Panc1 (cell line): ENCODE data around the gene PER2. TPM values are rescaled to one million over a fixed set of nuclear protein-coding genes. Genes with fewer than 3 reads are reported as not detected.

ENCODE experiments used
- ATAC-seq: fragments of 200-7000 bp; cut with Tn5 transposase; 2 replicates; pipeline ENCODE4 v1.9.1; 2020; ENCODE audit warnings: mild to moderate bottlenecking, moderate library complexity
- BruUV-seq: library from RNA; stranded (reverse); fragments of 400-500 nt; replicated peaks from 2 replicates; lab custom pipeline; 2021; lab: Mats Ljungman, UMichigan
- CTCF ChIA-PET: fragments of 300-600 bp; sonication (Branson Sonifier 250); formaldehyde crosslinking; loops from one replicate; lab custom pipeline; 2022; ENCODE audit warnings: antibody characterized with exemption; lab: Charles Lee
- POLR2A ChIA-PET: fragments of 300-600 bp; sonication (Branson Sonifier 250); formaldehyde crosslinking; loops from one replicate; lab custom pipeline; 2022; ENCODE audit warnings: antibody characterized with exemption; lab: Charles Lee
- DNase-seq: peaks from one replicate; pipeline ENCODE4 v3.0.0-alpha.2; 2010; ENCODE audit warnings: low read depth, low spot score
- H3K27ac ChIP-seq: 2 replicates; pipeline ENCODE4 v1.5.1; 2011; ENCODE audit warnings: mild to moderate bottlenecking, low read length, inconsistent platforms
- H3K27me3 ChIP-seq: fragments of 200-500 bp; sonication (Bioruptor generic); 2 replicates; pipeline ENCODE4 v1.6.0; 2014; ENCODE audit warnings: low read length, inconsistent platforms; ENCODE audit not compliant: control insufficient read depth, insufficient read depth
- H3K36me3 ChIP-seq: fragments of 200-500 bp; sonication (Bioruptor generic); 2 replicates; pipeline ENCODE4 v1.5.1; 2014; ENCODE audit warnings: inconsistent platforms, mild to moderate bottlenecking, low read length, moderate library complexity; ENCODE audit not compliant: control insufficient read depth, insufficient read depth
- H3K4me1 ChIP-seq: 2 replicates; pipeline ENCODE4 v1.5.1; 2011; ENCODE audit warnings: inconsistent platforms, mild to moderate bottlenecking, low read length, moderate library complexity; ENCODE audit not compliant: control insufficient read depth, insufficient read depth
- H3K4me3 ChIP-seq, 2 experiments: 2 replicates each; pipeline ENCODE4 v1.5.1; 2011 to 2012; ENCODE audit warnings: low read depth in 2 of 2, low read length in 2 of 2, mild to moderate bottlenecking in 2 of 2, inconsistent platforms in 1 of 2, moderate library complexity in 1 of 2
- H3K9me3 ChIP-seq: fragments of 200-500 bp; sonication (Bioruptor generic); 2 replicates; pipeline ENCODE4 v1.5.1; 2014; ENCODE audit warnings: low read depth, mild to moderate bottlenecking, inconsistent platforms, low read length, moderate library complexity; ENCODE audit not compliant: control insufficient read depth, insufficient read depth
- POLR2AphosphoS5 ChIP-seq: IDR thresholded peaks from 2 replicates; pipeline ENCODE4 v1.6.1; 2012; ENCODE audit warnings: mild to moderate bottlenecking, low read depth, low read length, moderate library complexity
- SIN3A ChIP-seq: IDR thresholded peaks from 2 replicates; pipeline ENCODE4 v1.6.1; 2012; ENCODE audit warnings: low read depth, mild to moderate bottlenecking, low read length, moderate library complexity, borderline replicate concordance; ENCODE audit not compliant: insufficient read depth
- TCF7L2 ChIP-seq: IDR thresholded peaks from 2 replicates; pipeline ENCODE4 v1.6.1; 2011; ENCODE audit warnings: mild to moderate bottlenecking, low read depth, low read length, inconsistent platforms
- in situ Hi-C: cut with HindIII; loops from 2 replicates; pipeline ENCODE4 v1.10.0; 2016; ENCODE audit warnings: low sequenced_read_pairs, low pct_unique_long_range_greater_than_20kb
- intact Hi-C: fragments of 100-400 bp; cut with micrococcal nuclease; formaldehyde crosslinking; loops from one replicate; pipeline ENCODE4 v1.10.0; 2022; ENCODE audit not compliant: unreplicated experiment
- total RNA-seq: library from RNA; stranded (reverse); gene quantifications from one replicate; pipeline ENCODE4 v1.2.1, GENCODE V29; 2021; ENCODE audit not compliant: unreplicated experiment
- TF ChIP-seq, protein P1 (sequence below), 2 experiments: IDR thresholded peaks; 2 replicates each; pipeline ENCODE4 v1.6.1; 2011 to 2012; ENCODE audit warnings: low read depth in 2 of 2, control low read depth in 1 of 2, low read length in 1 of 2, mild to moderate bottlenecking in 1 of 2, moderate library complexity in 1 of 2; ENCODE audit not compliant: insufficient read depth in 1 of 2
- TF ChIP-seq, protein P2 (sequence below): fragments of 450-650 bp; IDR thresholded peaks from 2 replicates; pipeline ENCODE4 v1.5.1; 2017; ENCODE audit warnings: mild to moderate bottlenecking

The PER2 gene
- total RNA-seq, 1 experiment from 2014 or later, result 9.9 TPM

DNA sequence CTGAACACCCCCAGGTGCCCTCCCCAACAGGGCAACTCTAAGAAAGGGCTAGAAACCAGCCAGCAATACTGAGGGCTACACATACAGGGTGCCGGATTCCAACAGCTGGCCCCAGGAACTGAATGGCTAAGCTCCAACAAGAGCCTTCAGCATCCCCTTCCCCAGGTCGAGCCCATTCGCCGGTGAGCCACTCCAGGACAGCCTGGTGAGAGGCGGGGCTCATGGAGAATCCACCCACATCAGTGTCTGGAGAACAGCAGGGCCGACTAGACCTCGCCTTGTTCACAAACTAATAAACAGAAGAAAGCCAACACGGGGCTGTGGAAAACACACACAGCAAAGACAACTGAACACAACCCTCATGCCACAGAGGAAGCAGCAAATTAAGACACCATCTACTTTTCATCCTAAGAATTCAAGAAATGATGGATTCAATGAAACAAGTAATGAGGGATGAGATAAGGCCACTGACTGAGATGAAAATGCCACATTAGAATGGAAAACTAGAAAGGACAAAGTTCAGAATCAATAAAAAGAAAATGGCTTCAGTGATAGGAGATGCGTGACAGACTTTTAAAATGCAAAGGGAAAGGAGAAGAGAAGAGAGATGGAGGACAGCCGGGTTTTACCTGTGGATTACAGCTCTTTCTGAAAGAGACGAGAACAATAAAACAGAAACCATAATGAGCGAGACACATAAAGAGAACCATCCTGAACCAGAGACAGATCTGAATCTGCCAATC lies 8.2 kb downstream of the PER2 start:
- Histone ChIP-seq H3K4me1 (peaks cover 8% of the 10 kb centered on the region), H3K36me3 (no peaks in the 10 kb centered on the region), H3K27ac (no peak overlapping the region), H3K27me3 (no peaks in the 10 kb centered on the region), H3K4me3 (no peak overlapping the region), H3K9me3 (no peaks in the 10 kb centered on the region)
- POLR2A ChIA-PET, result no interaction called here
- in situ Hi-C loops, result no loop called here
- TF ChIP-seq POLR2AphosphoS5 (no peak), TCF7L2 (no peak)
- TF ChIP-seq, protein P1, sequence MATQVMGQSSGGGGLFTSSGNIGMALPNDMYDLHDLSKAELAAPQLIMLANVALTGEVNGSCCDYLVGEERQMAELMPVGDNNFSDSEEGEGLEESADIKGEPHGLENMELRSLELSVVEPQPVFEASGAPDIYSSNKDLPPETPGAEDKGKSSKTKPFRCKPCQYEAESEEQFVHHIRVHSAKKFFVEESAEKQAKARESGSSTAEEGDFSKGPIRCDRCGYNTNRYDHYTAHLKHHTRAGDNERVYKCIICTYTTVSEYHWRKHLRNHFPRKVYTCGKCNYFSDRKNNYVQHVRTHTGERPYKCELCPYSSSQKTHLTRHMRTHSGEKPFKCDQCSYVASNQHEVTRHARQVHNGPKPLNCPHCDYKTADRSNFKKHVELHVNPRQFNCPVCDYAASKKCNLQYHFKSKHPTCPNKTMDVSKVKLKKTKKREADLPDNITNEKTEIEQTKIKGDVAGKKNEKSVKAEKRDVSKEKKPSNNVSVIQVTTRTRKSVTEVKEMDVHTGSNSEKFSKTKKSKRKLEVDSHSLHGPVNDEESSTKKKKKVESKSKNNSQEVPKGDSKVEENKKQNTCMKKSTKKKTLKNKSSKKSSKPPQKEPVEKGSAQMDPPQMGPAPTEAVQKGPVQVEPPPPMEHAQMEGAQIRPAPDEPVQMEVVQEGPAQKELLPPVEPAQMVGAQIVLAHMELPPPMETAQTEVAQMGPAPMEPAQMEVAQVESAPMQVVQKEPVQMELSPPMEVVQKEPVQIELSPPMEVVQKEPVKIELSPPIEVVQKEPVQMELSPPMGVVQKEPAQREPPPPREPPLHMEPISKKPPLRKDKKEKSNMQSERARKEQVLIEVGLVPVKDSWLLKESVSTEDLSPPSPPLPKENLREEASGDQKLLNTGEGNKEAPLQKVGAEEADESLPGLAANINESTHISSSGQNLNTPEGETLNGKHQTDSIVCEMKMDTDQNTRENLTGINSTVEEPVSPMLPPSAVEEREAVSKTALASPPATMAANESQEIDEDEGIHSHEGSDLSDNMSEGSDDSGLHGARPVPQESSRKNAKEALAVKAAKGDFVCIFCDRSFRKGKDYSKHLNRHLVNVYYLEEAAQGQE (IDR thresholded peaks at IDR 0.05; ENCODE audit: insufficient read depth in 1 of 2, low read depth in 2 of 2, low read length in 1 of 2), result no peak
- TF ChIP-seq, protein P2, sequence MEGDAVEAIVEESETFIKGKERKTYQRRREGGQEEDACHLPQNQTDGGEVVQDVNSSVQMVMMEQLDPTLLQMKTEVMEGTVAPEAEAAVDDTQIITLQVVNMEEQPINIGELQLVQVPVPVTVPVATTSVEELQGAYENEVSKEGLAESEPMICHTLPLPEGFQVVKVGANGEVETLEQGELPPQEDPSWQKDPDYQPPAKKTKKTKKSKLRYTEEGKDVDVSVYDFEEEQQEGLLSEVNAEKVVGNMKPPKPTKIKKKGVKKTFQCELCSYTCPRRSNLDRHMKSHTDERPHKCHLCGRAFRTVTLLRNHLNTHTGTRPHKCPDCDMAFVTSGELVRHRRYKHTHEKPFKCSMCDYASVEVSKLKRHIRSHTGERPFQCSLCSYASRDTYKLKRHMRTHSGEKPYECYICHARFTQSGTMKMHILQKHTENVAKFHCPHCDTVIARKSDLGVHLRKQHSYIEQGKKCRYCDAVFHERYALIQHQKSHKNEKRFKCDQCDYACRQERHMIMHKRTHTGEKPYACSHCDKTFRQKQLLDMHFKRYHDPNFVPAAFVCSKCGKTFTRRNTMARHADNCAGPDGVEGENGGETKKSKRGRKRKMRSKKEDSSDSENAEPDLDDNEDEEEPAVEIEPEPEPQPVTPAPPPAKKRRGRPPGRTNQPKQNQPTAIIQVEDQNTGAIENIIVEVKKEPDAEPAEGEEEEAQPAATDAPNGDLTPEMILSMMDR, result no peak
- TSS peak; percentile 28 for BruUV-seq
- CTCF ChIA-PET, result no interaction called here
- ATAC-seq (no peak), DNase-seq (no peak)
- intact Hi-C loops, result no loop called here

DNA sequence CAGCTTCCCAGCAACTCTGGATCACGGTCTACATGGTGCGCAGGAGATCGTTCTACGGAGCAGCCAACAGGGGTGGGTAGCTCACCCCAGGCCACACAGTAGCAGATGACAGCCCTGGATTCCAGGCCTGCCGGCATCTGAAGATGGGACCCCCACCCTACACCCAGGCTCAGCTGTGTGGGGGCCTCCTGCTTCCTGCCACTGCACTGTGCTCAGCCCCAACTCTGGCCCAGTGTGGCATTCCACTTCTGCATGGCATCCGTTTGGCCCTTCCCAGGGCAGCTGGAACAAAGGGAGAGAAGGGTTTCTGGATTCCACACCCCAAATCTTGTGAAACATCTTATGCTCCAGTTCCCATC lies 9.1 kb downstream of the PER2 start:
- H3K27me3 ChIP-seq, result no peaks in the 10 kb centered on the region
- in situ Hi-C loops (no loop called here), intact Hi-C loops (no loop called here)
- no peak overlapping the region for H3K27ac ChIP-seq
- BruUV-seq, result no TSS peak
- POLR2A ChIA-PET, result no interaction called here
- DNase-seq (no peak), ATAC-seq (no peak)
- TF ChIP-seq SIN3A (no peak), TCF7L2 (no peak), POLR2AphosphoS5 (no peak)
- TF ChIP-seq, protein P2, result no peak
- TF ChIP-seq, protein P1 (IDR thresholded peaks at IDR 0.05; ENCODE audit: insufficient read depth in 1 of 2, low read depth in 2 of 2, low read length in 1 of 2), result no peak
- no peaks in the 10 kb centered on the region for H3K36me3 ChIP-seq
- CTCF ChIA-PET, result no interaction called here
- H3K9me3 ChIP-seq, result no peaks in the 10 kb centered on the region
- H3K4me3 ChIP-seq, result no peak overlapping the region
- H3K4me1 ChIP-seq, result no peaks in the 10 kb centered on the region
